Measurements from ENCODE around the gene LRPPRC. TPM values are rescaled to one million over a fixed set of nuclear protein-coding genes. Genes with fewer than 3 reads are reported as not detected.

The LRPPRC gene
- total RNA-seq, 6 experiments from 2014 or later = 39.6 to 53.8 (median 45.5) TPM

- no peak for TF ChIP-seq CTCF (IDR thresholded peaks at IDR 0.05)
- TF ChIP-seq POLR2A (IDR thresholded peaks at IDR 0.05) = no peak
- Histone ChIP-seq H3K9me3 (no peaks in the 10 kb centered on the region), H3K4me1 (peaks cover 0 to 36% (median 17%) of the 10 kb centered on the region in 4 donors), H3K36me3 (peaks cover 0 to 25% (median 5%) of the 10 kb centered on the region in 4 donors), H3K27ac (peak overlapping the region in 1 of 3 donors; percentile 16), H3K4me3 (no peak overlapping the region), H3K27me3 (no peaks in the 10 kb centered on the region)
- WGBS (ENCODE audit: insufficient coverage, low coverage, low lambda C conversion rate, missing lambda C conversion rate) = 62% methylated on average over 5 of the region's 7 CpGs
- ATAC-seq = no peak
- no peak for DNase-seq
- intact Hi-C loops (cut with DNase I) = no loop called here
Observed at GRCh38 chr2:43885132-43885632, 110.6 kb downstream of the LRPPRC start.

- WGBS (ENCODE audit: insufficient coverage, low coverage, low lambda C conversion rate, missing lambda C conversion rate) = 24% methylated on average over 5 of the region's 5 CpGs
- peaks cover 0 to 20% (median 2%) of the 10 kb centered on the region in 4 donors for H3K36me3 ChIP-seq
- ATAC-seq (peak in 1 of 4 donors; percentile 5), DNase-seq (no peak)
- H3K27ac ChIP-seq = peak overlapping the region in 1 of 3 donors; percentile 14
- no peak overlapping the region for H3K4me3 ChIP-seq
- intact Hi-C loops (cut with DNase I) = no loop called here
- no peaks in the 10 kb centered on the region for H3K27me3 ChIP-seq
- TF ChIP-seq CTCF (IDR thresholded peaks at IDR 0.05) (no peak), POLR2A (IDR thresholded peaks at IDR 0.05) (no peak)
- peaks cover 0 to 36% (median 17%) of the 10 kb centered on the region in 4 donors for H3K4me1 ChIP-seq
- H3K9me3 ChIP-seq = no peaks in the 10 kb centered on the region
Observed at GRCh38 chr2:43884689-43885088, 111.1 kb downstream of the LRPPRC start.

GRCh38 chr2:43882312-43882711 lies 113.5 kb downstream of the LRPPRC start:
- H3K4me3 ChIP-seq = no peak overlapping the region
- peaks cover 0 to 36% (median 17%) of the 10 kb centered on the region in 4 donors for H3K4me1 ChIP-seq
- ATAC-seq = no peak
- H3K27me3 ChIP-seq = no peaks in the 10 kb centered on the region
- TF ChIP-seq POLR2A (IDR thresholded peaks at IDR 0.05) (no peak), CTCF (IDR thresholded peaks at IDR 0.05) (no peak)
- DNase-seq = no peak
- peak overlapping the region in 2 of 3 donors; percentile 4 to 30 for H3K27ac ChIP-seq
- H3K36me3 ChIP-seq = peaks cover 0 to 20% (median 7%) of the 10 kb centered on the region in 4 donors
- WGBS (ENCODE audit: insufficient coverage, low coverage, low lambda C conversion rate, missing lambda C conversion rate) = 41% methylated on average over 3 of the region's 4 CpGs
- intact Hi-C loops (cut with DNase I) = no loop called here
- H3K9me3 ChIP-seq = no peaks in the 10 kb centered on the region

- ATAC-seq = peak; percentile 3 to 9 (median 4)
- intact Hi-C loops (cut with DNase I) = no loop called here
Observed at GRCh38 chr2:43880952-43881351, 114.8 kb downstream of the LRPPRC start.

More at GRCh38 chr2:43880952-43881351, 114.8 kb downstream of the LRPPRC start:
- Histone ChIP-seq H3K9me3 (no peaks in the 10 kb centered on the region), H3K4me3 (no peak overlapping the region), H3K27me3 (no peaks in the 10 kb centered on the region), H3K36me3 (peaks cover 0 to 23% (median 7%) of the 10 kb centered on the region in 4 donors), H3K27ac (peak overlapping the region in 2 of 3 donors; percentile 24 to 59), H3K4me1 (peaks cover 0 to 36% (median 17%) of the 10 kb centered on the region in 4 donors)
- TF ChIP-seq POLR2A (IDR thresholded peaks at IDR 0.05) (no peak), CTCF (IDR thresholded peaks at IDR 0.05) (no peak)
- no peak for DNase-seq
- 55% methylated on average over 3 of the region's 5 CpGs for WGBS (ENCODE audit: insufficient coverage, low coverage, low lambda C conversion rate, missing lambda C conversion rate)

All from right lobe of liver (tissue), 6 donors.